A673 (cell line): ENCODE measurements around the gene CYSRT1.

Experiments used
- CTCF ChIP-seq: fragments of 300-800, 200-600 bp; sonication (generic); conservative IDR thresholded peaks from 2 replicates; pipeline ENCODE4 v1.5.1; 2017; ENCODE audit warnings: low read depth, mild to moderate bottlenecking, antibody characterized with exemption, low read length, moderate library complexity, mixed read lengths
- EZH2 ChIP-seq: fragments of 200-600 bp; sonication (generic); IDR thresholded peaks from 2 replicates; pipeline ENCODE4 v1.6.1; 2017; ENCODE audit warnings: borderline replicate concordance, low read depth, mild to moderate bottlenecking, mixed read lengths, antibody characterized with exemption, low read length; ENCODE audit not compliant: poor library complexity, severe bottlenecking

GRCh38 chr9:137251194-137251461 is 26.2 kb downstream of the CYSRT1 start, which contains the start of gene STPG3:
- TF ChIP-seq EZH2 (no peak), CTCF (no peak)
